Measurements from ENCODE around the gene ENTPD3.
A peak's percentile ranks its signal among the peaks of the same experiment; 100 is the strongest.

Gene ENTPD3

DNA sequence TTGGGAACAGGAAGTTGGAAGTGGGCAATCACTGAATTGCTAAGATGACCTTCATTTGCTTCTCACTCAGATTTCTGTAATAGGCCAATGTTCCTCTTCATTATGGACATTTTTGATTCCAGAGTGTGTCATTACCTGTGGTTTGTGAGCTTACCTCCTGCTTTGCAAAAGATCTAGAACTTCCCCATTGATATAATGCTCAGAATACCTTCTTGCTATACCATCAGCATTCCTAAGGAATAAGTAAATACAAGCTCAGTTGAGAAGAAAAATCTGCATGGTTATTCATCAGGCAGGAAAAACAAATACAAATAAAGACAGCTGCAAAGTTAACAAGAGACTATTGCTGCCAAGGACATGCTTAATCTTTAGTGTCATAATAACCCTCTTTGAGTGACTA, 64.6 kb downstream of the ENTPD3 start:
- in situ Hi-C loops (cut with HindIII; ENCODE audit: low pct_ligation_motif_present, low sequenced_read_pairs): no loop called here
- no peaks in the 10 kb centered on the region for H3K36me3 ChIP-seq (replicated peaks)
- H3K27me3 ChIP-seq (replicated peaks): no peaks in the 10 kb centered on the region
- no peak for DNase-seq
- H3K27ac ChIP-seq: no peak overlapping the region
- H3K4me3 ChIP-seq (ENCODE audit: low read depth, low read length): no peak overlapping the region
- TF ChIP-seq, protein P1, sequence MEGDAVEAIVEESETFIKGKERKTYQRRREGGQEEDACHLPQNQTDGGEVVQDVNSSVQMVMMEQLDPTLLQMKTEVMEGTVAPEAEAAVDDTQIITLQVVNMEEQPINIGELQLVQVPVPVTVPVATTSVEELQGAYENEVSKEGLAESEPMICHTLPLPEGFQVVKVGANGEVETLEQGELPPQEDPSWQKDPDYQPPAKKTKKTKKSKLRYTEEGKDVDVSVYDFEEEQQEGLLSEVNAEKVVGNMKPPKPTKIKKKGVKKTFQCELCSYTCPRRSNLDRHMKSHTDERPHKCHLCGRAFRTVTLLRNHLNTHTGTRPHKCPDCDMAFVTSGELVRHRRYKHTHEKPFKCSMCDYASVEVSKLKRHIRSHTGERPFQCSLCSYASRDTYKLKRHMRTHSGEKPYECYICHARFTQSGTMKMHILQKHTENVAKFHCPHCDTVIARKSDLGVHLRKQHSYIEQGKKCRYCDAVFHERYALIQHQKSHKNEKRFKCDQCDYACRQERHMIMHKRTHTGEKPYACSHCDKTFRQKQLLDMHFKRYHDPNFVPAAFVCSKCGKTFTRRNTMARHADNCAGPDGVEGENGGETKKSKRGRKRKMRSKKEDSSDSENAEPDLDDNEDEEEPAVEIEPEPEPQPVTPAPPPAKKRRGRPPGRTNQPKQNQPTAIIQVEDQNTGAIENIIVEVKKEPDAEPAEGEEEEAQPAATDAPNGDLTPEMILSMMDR (IDR thresholded peaks at IDR 0.05; ENCODE audit: low read depth, low read length, missing control alignments): no peak

DNA sequence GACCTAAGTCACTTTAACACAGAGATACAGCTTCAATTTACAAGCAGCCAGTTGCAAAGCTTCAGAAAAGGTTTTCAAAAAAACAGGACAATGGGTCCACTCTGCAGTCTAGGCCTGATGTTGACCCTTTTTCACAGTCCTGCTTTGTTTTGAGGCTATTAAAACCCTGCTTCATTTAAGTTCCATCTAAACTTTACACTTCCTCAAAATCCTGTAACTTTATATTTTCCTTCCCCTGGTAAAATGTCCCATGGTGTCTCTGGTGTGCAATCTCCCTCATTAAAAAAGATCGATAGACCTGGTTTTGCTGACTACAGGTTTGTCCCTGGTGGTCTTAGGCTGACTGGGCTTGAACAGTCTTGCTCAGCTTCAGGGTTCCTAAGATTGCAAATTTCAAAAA, 65.1 kb downstream of the ENTPD3 start:
- H3K4me3 ChIP-seq (ENCODE audit: low read depth, low read length): no peak overlapping the region
- H3K36me3 ChIP-seq (replicated peaks): no peaks in the 10 kb centered on the region
- no peak for DNase-seq
- in situ Hi-C loops (cut with HindIII; ENCODE audit: low pct_ligation_motif_present, low sequenced_read_pairs): no loop called here
- H3K27me3 ChIP-seq (replicated peaks): no peaks in the 10 kb centered on the region
- H3K27ac ChIP-seq: no peak overlapping the region
- TF ChIP-seq, protein P1 (IDR thresholded peaks at IDR 0.05; ENCODE audit: low read depth, low read length, missing control alignments): no peak

DNA sequence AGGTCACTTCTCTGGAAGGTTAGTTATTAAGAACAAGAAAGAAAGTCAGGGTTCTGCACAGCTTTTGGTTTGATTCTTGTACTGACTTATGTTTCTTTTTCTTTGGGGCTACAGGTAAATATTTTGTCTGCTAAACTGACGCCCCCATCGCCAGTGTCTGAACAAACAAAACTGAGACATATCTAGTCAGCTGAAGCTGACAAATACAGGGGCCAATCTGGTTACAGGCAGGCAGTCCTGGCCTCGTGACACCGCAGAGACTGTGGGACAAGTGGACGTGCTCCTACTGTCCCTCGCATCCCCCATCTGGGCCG, 65.5 kb downstream of the ENTPD3 start:
- TF ChIP-seq, protein P1 (IDR thresholded peaks at IDR 0.05; ENCODE audit: low read depth, low read length, missing control alignments): no peak
- DNase-seq: no peak
- peak overlapping the region; percentile 84 for H3K27ac ChIP-seq
- H3K27me3 ChIP-seq (replicated peaks): no peaks in the 10 kb centered on the region
- H3K4me3 ChIP-seq (ENCODE audit: low read depth, low read length): peak overlapping the region; percentile 92
- in situ Hi-C loops (cut with HindIII; ENCODE audit: low pct_ligation_motif_present, low sequenced_read_pairs): no loop called here
- no peaks in the 10 kb centered on the region for H3K36me3 ChIP-seq (replicated peaks)

DNA sequence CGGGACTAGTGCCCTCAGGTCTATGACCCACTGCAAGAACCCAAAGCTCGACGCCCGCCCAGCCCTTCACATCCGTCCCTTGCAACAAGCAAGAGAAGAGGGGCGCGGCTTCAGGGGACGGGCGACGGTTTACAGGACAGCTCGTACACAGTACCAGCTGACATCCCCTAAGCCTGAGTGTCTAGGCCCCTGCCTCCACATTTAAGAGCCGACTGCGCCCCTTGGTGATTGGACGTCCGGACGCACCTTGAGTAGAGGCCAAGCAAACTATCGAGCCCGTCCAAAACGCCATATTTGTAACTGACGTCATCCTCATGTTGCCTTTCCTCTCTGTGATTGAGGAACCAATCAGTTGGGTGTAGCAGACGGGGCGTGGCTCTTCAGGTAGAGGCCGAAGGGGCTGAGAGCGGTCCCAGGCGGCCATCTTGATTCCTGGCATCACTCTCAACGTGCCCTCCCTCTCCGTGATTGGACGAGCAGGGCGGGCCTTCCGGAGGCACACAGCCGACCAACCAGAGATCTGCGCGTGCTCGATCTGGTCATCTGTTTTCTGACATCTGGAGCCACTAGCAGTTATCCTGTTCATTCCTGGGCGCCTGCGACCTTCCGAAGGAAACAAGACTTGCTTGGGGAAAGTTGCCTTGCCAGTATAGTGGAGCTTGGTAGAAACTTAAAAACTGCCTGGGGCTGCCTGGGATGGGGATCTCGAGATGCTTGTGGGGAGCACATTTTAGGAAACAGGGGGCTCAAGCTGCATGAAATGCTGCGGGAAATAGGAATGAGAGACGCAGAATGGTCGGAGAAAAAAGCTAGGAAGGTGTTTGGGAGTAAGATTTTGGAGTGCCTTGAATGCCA, 66.1 kb downstream of the ENTPD3 start:
- Histone ChIP-seq H3K4me3 (ENCODE audit: low read depth, low read length) (peak overlapping the region; percentile 92), H3K27me3 (replicated peaks) (no peaks in the 10 kb centered on the region), H3K27ac (peak overlapping the region; percentile 84), H3K36me3 (replicated peaks) (peaks cover 4% of the 10 kb centered on the region)
- TF ChIP-seq, protein P1 (IDR thresholded peaks at IDR 0.05; ENCODE audit: low read depth, low read length, missing control alignments): no peak
- peak; percentile 98 for DNase-seq
- in situ Hi-C loops (cut with HindIII; ENCODE audit: low pct_ligation_motif_present, low sequenced_read_pairs): no loop called here

DNA sequence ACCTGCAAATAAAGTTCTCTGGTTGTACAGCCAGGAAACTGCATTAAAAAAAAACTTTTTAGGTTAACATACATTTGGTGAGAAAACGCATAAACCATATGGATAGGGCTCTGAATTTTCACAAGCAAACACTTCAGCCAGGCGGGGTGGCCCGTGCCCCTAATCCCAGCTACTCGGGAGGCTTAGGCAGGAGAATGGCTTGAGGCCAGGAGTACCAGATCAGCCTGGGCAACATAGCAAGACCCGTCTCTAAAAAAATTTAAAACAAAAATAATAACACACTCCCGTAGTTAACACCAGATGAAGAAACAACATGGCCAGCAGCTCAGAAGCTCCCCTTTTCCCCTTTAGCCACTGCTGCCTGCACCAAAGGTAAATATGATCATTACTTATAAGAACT, 66.9 kb downstream of the ENTPD3 start:
- Histone ChIP-seq H3K27me3 (replicated peaks) (no peaks in the 10 kb centered on the region), H3K4me3 (ENCODE audit: low read depth, low read length) (no peak overlapping the region), H3K27ac (no peak overlapping the region), H3K36me3 (replicated peaks) (peaks cover 12% of the 10 kb centered on the region)
- TF ChIP-seq, protein P1 (IDR thresholded peaks at IDR 0.05; ENCODE audit: low read depth, low read length, missing control alignments): no peak
- in situ Hi-C loops (cut with HindIII; ENCODE audit: low pct_ligation_motif_present, low sequenced_read_pairs): no loop called here
- no peak for DNase-seq

DNA sequence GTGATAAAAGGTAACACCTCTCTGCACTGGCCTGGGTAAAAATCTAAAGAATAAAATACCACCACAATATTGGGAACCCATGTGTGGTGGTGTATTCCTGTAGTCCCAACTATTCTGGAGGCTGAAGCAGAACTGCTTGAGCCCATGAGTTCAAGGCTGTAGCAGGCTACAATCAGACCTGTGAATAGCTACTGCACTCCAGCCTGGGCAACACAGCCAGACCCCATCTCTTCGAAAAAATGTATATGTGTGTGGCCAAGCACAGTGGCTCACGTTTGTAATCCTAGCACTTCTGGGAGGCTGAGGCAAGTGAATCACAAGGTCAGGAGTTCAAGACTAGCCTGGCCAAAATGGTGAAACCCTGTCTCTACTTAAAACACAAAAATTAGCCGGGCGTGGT, 68.3 kb downstream of the ENTPD3 start:
- Histone ChIP-seq H3K4me3 (ENCODE audit: low read depth, low read length) (no peak overlapping the region), H3K27me3 (replicated peaks) (no peaks in the 10 kb centered on the region), H3K27ac (no peak overlapping the region), H3K36me3 (replicated peaks) (peaks cover 22% of the 10 kb centered on the region)
- no peak for DNase-seq
- in situ Hi-C loops (cut with HindIII; ENCODE audit: low pct_ligation_motif_present, low sequenced_read_pairs): no loop called here
- TF ChIP-seq, protein P1 (IDR thresholded peaks at IDR 0.05; ENCODE audit: low read depth, low read length, missing control alignments): no peak

Data from brain microvascular endothelial cell (primary cell).